SKM-1 treated with dmso at 0.1 percent for 144 hours (cell line): ENCODE data around the gene WWOX.

Experiments used
- DNase-seq: peaks from one replicate; lab custom pipeline; 2025; ENCODE audit not compliant: unreplicated experiment; lab: John Stamatoyannopoulos, UW

Gene WWOX

DNA sequence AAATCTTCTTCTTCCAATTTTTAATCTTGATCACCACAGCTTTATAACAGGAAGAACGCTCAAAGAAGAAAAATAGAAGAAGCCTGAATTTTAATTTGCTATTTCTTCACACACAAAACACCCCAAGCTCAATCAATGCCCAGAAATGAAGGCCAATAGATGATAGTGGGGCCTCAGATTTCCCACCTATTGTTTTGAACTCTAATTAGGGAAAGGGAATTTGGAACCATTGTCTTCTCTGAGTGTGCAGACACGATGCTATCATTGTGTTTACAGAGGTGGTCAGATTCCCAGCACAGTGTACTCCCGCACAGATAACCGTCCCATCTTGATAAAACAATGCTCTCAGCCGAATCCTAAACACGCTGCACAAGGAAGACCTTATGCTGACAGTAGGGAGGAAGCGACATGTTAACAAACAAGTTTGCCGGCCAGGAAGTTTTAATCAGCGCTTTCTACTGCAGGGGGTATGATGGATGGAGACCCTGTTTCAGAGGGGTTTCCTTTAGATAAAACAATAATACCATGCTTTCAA is 816.4 kb downstream of the WWOX start:
- no peak for DNase-seq

DNA sequence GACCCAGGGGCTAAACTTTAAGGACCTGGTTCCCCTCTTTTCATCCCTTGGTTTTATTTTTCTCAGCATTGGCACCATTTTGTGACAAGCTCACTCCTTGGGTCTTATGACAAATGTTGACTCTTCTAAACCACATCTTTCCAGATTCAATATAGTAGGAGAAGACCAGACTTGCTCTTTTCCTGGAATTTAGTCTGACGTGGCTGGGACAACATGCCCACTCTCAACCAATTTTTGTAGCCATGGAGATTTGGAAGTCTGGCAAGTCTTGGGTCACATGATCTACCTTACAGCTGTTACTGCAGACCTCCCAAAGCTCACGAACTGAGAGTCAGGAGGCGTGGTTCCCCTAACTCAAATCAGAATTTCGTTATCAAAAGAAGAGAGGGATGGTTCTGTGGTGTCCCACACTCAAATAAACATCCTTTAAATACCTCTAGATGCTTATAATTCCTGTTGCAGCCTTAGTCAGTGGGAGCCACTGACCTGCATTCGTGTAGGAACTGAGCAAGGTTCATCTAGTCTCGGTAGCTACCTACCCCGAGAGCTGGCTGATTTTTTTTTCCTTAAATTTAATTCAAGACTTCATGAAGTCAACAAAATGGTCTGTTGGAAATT is 817.6 kb downstream of the WWOX start:
- DNase-seq: no peak

GRCh38 chr16:78918805-78919305 is 819.4 kb downstream of the WWOX start:
- DNase-seq: no peak

GRCh38 chr16:78919852-78920251 is 820.4 kb downstream of the WWOX start:
- no peak for DNase-seq

GRCh38 chr16:78920621-78921020 is 821.2 kb downstream of the WWOX start:
- no peak for DNase-seq

- peak; percentile 9 for DNase-seq
These were observed 825.8 kb downstream of the WWOX start for GRCh38 chr16:78925083-78925767.

DNA sequence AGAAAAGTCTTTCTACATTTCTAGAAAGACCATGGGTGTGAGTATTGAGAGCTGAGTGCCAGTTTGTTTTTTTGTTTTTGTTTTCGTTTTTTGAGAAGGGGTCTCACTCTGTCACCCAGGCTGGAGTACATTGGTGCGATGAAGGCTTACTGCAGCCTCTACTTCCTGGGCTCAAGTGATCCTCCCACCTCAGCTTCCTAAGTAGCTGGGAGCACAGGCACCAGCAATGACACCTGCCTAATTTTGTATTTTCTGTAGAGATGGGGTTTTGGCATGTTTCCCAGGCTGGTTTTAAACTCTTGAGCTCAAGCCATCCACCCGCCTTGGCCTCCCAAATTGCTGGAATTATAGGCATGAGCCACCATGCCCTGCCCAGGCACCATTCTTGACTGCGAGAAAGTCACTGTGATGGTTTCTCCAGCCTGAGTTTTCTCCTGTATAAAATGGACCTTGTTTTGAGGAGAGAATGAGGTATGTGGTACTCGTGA is 827.3 kb downstream of the WWOX start:
- no peak for DNase-seq

GRCh38 chr16:78927766-78928165 is 828.3 kb downstream of the WWOX start:
- DNase-seq: no peak

DNA sequence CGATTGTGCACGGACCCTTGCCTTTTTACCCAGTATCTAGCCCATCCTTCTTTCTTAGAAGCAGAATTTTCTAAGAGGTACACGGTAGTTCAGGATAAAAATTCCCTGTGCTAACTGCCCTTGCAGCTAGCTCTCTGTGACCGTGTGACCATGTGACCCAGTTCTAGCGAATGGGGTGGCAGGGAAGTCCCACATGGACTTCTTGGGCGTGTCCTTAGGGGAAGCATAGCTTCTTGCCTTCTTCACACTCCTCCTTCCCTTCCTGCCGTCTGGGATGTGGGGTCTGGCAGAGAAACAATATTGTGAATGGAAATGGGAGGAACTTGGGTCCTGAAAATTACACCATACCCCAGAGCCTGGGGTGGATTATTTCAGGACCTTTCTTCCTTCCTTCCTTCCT is 830.4 kb downstream of the WWOX start:
- DNase-seq: no peak

DNA sequence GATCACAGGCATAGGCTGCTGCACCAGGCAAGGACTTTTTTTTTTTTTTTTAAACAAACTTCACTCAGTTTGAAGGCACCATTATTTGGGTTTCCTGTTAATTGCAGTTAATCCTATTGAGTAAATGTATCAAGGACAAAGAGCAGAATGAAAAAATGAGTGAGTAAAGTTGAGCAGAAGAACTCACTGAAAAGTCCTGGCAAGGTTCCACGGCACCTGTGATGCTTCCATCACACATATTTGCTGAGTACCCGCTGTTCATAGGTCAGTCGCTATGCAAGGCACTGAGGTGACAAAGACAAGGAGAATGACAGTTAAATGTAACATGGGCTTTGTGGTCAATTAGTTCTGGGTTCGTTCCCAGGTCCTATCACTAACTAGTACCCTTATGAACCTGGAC is 831.1 kb downstream of the WWOX start:
- DNase-seq: no peak

DNA sequence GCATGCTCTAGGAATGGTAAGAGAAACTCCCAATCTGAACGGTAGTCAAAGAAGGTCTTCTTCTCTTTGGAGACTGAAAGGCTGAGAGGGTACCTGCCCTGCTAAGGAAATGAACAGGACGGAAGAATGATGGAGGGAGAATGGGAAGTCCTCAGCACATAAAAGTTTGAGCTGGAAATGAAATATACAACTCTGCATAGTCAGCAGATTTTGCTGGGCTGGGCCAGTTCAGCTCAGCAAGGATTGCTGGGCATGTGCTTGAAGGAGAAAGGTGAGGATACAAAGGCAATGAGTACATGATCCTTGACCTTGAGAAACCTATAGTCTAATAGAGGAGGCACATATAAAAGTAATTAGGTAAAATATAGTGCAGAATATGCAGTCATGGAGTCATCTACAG is 831.8 kb downstream of the WWOX start:
- no peak for DNase-seq

- no peak for DNase-seq
These were observed 832.2 kb downstream of the WWOX start for GRCh38 chr16:78931678-78932077.

- DNase-seq: no peak
These were observed 833.0 kb downstream of the WWOX start for GRCh38 chr16:78932355-78932943.

DNA sequence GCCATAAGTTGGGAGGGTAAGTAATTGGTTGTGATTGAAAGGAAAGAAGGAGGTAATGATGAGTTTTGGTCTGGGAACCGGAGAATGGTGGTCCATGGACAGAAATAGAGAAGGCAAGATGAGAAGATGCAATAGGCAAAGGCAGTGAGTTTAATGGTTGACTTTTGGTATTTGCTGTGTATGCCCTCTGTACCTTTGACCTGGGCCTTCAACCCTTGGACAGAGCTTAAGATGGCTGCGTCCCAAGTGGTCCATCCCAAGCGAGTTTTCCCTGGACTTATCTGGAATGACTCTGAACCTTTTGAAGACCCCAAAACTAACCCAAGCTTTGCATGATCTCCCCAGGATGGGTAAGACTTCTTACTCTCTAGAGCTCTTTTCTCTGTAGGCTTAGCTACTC is 836.6 kb downstream of the WWOX start:
- no peak for DNase-seq

DNA sequence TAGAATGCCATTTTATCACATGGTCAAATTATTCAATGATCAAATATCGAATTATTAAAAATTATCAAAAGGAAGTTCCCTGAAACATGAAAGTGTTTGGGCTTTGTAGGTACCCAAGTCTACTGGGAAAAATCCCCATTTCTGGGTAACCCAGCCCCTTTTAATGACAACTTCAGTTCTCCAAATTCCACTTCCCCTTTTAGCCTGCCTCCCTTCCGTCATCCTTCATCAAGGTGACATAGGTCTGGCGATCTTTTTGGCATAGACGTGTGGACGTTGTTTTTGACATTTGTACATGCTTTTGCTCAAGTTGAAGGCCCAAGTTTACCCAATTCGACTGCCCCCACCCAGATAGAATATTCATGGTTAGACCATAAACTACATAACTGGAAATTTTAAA is 840.1 kb downstream of the WWOX start:
- peak; percentile 6 for DNase-seq

DNA sequence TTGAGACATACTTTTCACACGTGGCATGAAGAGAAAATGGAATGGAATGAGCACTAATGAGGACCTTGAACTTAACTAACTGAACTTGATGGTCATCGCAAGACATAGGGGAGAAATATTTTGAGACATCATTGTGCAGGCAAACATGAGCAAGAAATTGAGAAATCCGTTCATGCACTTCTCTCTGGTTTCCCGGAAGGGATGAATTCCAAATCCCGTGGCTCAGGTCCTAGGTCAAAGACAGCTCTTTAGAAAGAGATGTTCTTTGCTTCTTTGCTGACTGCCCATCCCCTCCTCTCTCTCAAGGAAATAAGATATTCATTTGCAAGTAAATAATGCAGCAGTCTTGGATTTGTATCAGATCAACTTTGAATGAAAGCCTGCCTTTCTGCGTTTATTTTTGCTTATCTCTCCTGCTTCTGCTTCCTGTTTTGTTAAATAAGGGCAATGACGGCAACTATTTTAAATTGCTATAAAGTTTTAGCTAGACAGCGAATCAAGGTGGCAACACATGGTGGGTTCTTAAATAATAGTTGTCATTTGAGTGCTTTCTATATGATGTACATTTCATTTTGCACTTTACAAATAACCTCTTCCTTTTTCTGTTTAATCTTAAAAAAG is 843.3 kb downstream of the WWOX start:
- no peak for DNase-seq

GRCh38 chr16:78945336-78945735 is 845.9 kb downstream of the WWOX start:
- no peak for DNase-seq

- no peak for DNase-seq
These were observed 847.1 kb downstream of the WWOX start for GRCh38 chr16:78946556-78946955.

DNA sequence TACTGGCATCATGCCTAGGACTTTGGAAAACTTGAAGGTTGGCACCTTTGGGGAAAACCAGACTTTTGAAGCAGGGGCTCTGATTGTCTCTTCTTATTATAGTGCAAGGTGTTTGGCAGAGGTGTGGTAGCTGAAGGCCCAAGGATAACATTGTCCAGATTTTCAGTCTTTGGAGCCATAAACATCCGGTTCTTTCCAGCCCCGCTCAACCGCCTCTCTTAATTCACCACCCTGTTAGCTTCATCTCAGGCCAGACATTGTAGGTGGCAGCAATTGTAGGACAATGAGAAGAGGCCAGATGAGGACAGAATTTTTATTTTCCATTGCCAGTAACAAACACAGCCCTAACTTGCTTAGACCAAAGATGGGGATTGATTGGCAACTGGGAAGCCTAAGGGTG is 851.3 kb downstream of the WWOX start:
- DNase-seq: no peak

DNA sequence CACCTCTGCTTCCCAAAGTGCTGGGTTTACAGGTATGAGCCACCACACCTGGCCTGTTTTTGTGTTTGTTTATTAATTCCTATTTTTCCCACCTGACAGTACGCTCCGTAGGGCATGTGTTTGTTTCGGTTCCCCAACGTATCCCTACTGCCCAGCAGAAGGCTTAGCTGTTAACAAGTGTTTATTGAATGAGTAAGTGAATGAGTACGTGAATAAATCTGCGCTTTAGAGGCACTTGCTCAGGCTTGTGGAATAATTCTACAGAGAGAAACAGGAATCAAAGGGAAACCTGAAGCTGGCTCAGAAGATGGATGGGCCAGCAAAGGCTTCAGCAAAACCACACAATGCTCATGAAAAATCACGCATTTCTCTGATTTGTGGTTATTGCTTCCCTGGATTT is 853.2 kb downstream of the WWOX start:
- DNase-seq: no peak

- no peak for DNase-seq
These were observed 854.1 kb downstream of the WWOX start for GRCh38 chr16:78953526-78953925.

- DNase-seq: no peak
These were observed 855.8 kb downstream of the WWOX start for GRCh38 chr16:78955206-78955605.
